B cell (primary cell): ENCODE data around the gene CELF4. TPM values are rescaled to one million over a fixed set of nuclear protein-coding genes. Genes with fewer than 3 reads are reported as not detected.

Experiments
- ATAC-seq: fragments of 200-7000 bp; cut with Tn5 transposase; one replicate; pipeline ENCODE4 v1.10.0; 2021; ENCODE audit warnings: low read depth, mild to moderate bottlenecking, moderate number of reproducible peaks, moderate library complexity
- CTCF ChIA-PET: fragments of 350-600 bp; sonication (Branson Sonifier 250); formaldehyde crosslinking; loops from one replicate; lab custom pipeline; 2021; ENCODE audit warnings: antibody characterized with exemption, inconsistent platforms; lab: Charles Lee
- POLR2A ChIA-PET: fragments of 350-600 bp; sonication (Branson Sonifier 250); formaldehyde crosslinking; loops from one replicate; lab custom pipeline; 2021; ENCODE audit warnings: antibody characterized with exemption; lab: Charles Lee
- DNase-seq: peaks from one replicate; pipeline ENCODE4 v3.0.0; 2013
- H2AFZ ChIP-seq: 2 replicates; pipeline ENCODE4 v1.6.1; 2012; ENCODE audit warnings: mild to moderate bottlenecking, low read depth, low read length; ENCODE audit not compliant: insufficient read depth, poor library complexity, severe bottlenecking
- H3K27ac ChIP-seq, 2 donors: 1 replicate in 1 of 2; 2 replicates in 1 of 2; pipeline ENCODE4 v1.5.1; 2012 to 2013; ENCODE audit warnings: low read length in 2 of 2, mild to moderate bottlenecking in 2 of 2, moderate library complexity in 1 of 2
- H3K27me3 ChIP-seq, 4 experiments: fragments of 200-600 bp in 1 of 4; sonication (generic) in 1 of 4; replicated peaks in 1 of 4; 1 replicate in 2 of 4; 2 replicates in 2 of 4; pipeline versions ENCODE4 v1.6.1 to v1.7.0; 2013 to 2016; ENCODE audit warnings: low read length in 3 of 4, mild to moderate bottlenecking in 2 of 4, mixed read lengths in 1 of 4, moderate library complexity in 1 of 4; ENCODE audit not compliant: insufficient read depth in 4 of 4, control insufficient read depth in 3 of 4; ENCODE audit errors: control extremely low read depth in 1 of 4
- H3K36me3 ChIP-seq, 2 experiments: replicated peaks in 1 of 2; 1 replicate in 1 of 2; 2 replicates in 1 of 2; pipeline versions ENCODE4 v1.6.1 to v1.7.1; 2013; ENCODE audit warnings: low read length in 1 of 2; ENCODE audit not compliant: insufficient read depth in 2 of 2, control insufficient read depth in 1 of 2; ENCODE audit errors: control extremely low read depth in 1 of 2, extremely low read depth in 1 of 2
- H3K4me1 ChIP-seq, 2 donors: fragments of 200-600 bp in 1 of 2; sonication (generic) in 1 of 2; 1 replicate in 1 of 2; 2 replicates in 1 of 2; pipeline versions ENCODE4 v1.5.1 to v1.6.1; 2013 to 2017; ENCODE audit warnings: low read length in 2 of 2; ENCODE audit not compliant: control insufficient read depth in 2 of 2, insufficient read depth in 2 of 2
- H3K4me2 ChIP-seq: replicated peaks from 2 replicates; pipeline ENCODE3; 2012; ENCODE audit warnings: mild to moderate bottlenecking, low read depth, low read length; ENCODE audit not compliant: poor library complexity, severe bottlenecking
- H3K4me3 ChIP-seq, 5 experiments: fragments of 200-600 bp in 1 of 5; sonication (generic) in 1 of 5; 1 replicate in 3 of 5; 2 replicates in 2 of 5; pipeline versions ENCODE4 v1.5.1 to v1.7.0; 2011 to 2016; ENCODE audit warnings: low read length in 4 of 5, mild to moderate bottlenecking in 4 of 5, low read depth in 2 of 5, control low read depth in 1 of 5, moderate library complexity in 1 of 5; ENCODE audit not compliant: insufficient read depth in 1 of 5; ENCODE audit errors: control extremely low read depth in 1 of 5, extremely low read depth in 1 of 5
- H3K79me2 ChIP-seq: fragments of 200-600 bp; sonication (generic); one replicate; pipeline ENCODE4 v1.6.0; 2016; ENCODE audit warnings: low read length; ENCODE audit not compliant: control insufficient read depth, insufficient read depth
- H3K9ac ChIP-seq: fragments of 200-600 bp; sonication (generic); 2 replicates; pipeline ENCODE4 v1.6.1; 2017; ENCODE audit warnings: mild to moderate bottlenecking, low read length, moderate library complexity
- H3K9me3 ChIP-seq, 3 donors: one replicate each; pipeline versions ENCODE4 v1.6.1 to v1.7.1; 2013; ENCODE audit warnings: low read length in 2 of 3; ENCODE audit not compliant: control insufficient read depth in 2 of 3, insufficient read depth in 1 of 3; ENCODE audit errors: control extremely low read depth in 1 of 3
- H4K20me1 ChIP-seq: 2 replicates; pipeline ENCODE4 v1.6.0; 2012; ENCODE audit warnings: mild to moderate bottlenecking, low read length; ENCODE audit not compliant: insufficient read depth, control insufficient read depth, poor library complexity, severe bottlenecking
- H3K27ac Mint-ChIP-seq: one replicate; pipeline ENCODE4 v1.8.0; 2021; ENCODE audit warnings: mixed read lengths
- H3K27me3 Mint-ChIP-seq: one replicate; pipeline ENCODE4 v1.8.0; 2021; ENCODE audit warnings: mixed read lengths
- H3K4me1 Mint-ChIP-seq: one replicate; pipeline ENCODE4 v1.8.0; 2021; ENCODE audit warnings: mixed read lengths
- H3K4me3 Mint-ChIP-seq: one replicate; pipeline ENCODE4 v1.8.0; 2021; ENCODE audit warnings: mixed read lengths
- H3K9me3 Mint-ChIP-seq: one replicate; pipeline ENCODE4 v1.8.0; 2022; ENCODE audit warnings: mixed read lengths; ENCODE audit not compliant: insufficient read depth
- CTCF ChIP-seq: fragments of 200-600 bp; IDR thresholded peaks from one replicate; pipeline ENCODE4 v1.8.0; 2022; ENCODE audit warnings: antibody characterized with exemption, mild to moderate bottlenecking
- EZH2 ChIP-seq: IDR thresholded peaks from 2 replicates; pipeline ENCODE4 v1.6.1; 2012; ENCODE audit warnings: borderline replicate concordance, low read depth, mild to moderate bottlenecking, moderate library complexity, low read length; ENCODE audit not compliant: insufficient read depth, poor library complexity, severe bottlenecking
- WGBS: methylation state at CpG from one replicate; pipeline ENCODE4 v1.1.5; 2013; ENCODE audit warnings: missing lambda C conversion rate; ENCODE audit not compliant: insufficient coverage; 5-methylcytosine and 5-hydroxymethylcytosine counted together
- intact Hi-C: fragments of 100-400 bp; cut with micrococcal nuclease; formaldehyde crosslinking; loops from one replicate; pipeline ENCODE4 v1.10.0; 2022
- polyA plus RNA-seq: library from polyadenylated mRNA; depleted of rRNA; stranded (reverse); fragments of >200 nt; gene quantifications from 2 replicates; pipeline ENCODE4 v1.2.3, GENCODE V29; 2012
- total RNA-seq, 2 donors: library from RNA; stranded (reverse); fragments of 120-200 nt in 1 of 2; gene quantifications; 1 replicate in 1 of 2; 2 replicates in 1 of 2; pipeline versions ENCODE4 v1.2.3 to v1.2.4, GENCODE V29; 2013 to 2022

Gene CELF4
- total and polyA plus RNA-seq, 2 donors (not counting 1 experiment from before 2014, with no cell fraction given), result not detected

- peaks cover 0 to 3% (median 0%) of the 10 kb centered on the region in 4 experiments for H3K27me3 ChIP-seq
- 76% methylated on average over 8 of the region's 17 CpGs for WGBS
- no peak for DNase-seq
- peaks cover 15% of the 10 kb centered on the region for H3K27me3 Mint-ChIP-seq
- no peaks in the 10 kb centered on the region for H3K4me1 Mint-ChIP-seq
- H3K4me1 ChIP-seq, result no peaks in the 10 kb centered on the region
- no peak overlapping the region for H2AFZ ChIP-seq
- H3K9me3 ChIP-seq, result no peaks in the 10 kb centered on the region
- no peak overlapping the region for H3K27ac ChIP-seq
- no peak overlapping the region for H3K4me3 Mint-ChIP-seq
- ChIA-PET POLR2A (no interaction called here), CTCF (interaction anchor here (1.5 kb wide), 1 partner anchor 14 kb away, joined by 3 read pairs; no protein-coding TSS in a partner anchor)
- H3K27ac Mint-ChIP-seq, result no peak overlapping the region
- no peaks in the 10 kb centered on the region for H3K79me2 ChIP-seq
- no peaks in the 10 kb centered on the region for H3K9me3 Mint-ChIP-seq
- H3K4me2 ChIP-seq, result no peak overlapping the region
- no peak overlapping the region for H3K9ac ChIP-seq
- H3K36me3 ChIP-seq, result no peaks in the 10 kb centered on the region
- intact Hi-C loops, result no loop called here
- ATAC-seq, result no peak
- no peak overlapping the region for H3K4me3 ChIP-seq
- TF ChIP-seq CTCF (no peak), EZH2 (no peak)
- H4K20me1 ChIP-seq, result no peaks in the 10 kb centered on the region
These were observed 181.6 kb downstream of the CELF4 start for GRCh38 chr18:37383846-37384595.
